Stimulated activated CD4-positive, alpha-beta T cell treated with anti-CD3 and anti-CD28 coated beads, Interleukin-2, amount 100 ng/mL, for 48 hours (primary cell): ENCODE measurements around the gene CUX1.

ENCODE experiments used
- DNase-seq, 2 donors: peaks; one replicate each; pipeline ENCODE4 v3.0.0-alpha.2; 2020

CUX1 gene

GRCh38 chr7:102085218-102085772, 267.9 kb downstream of the CUX1 start:
- DNase-seq: no peak

DNA sequence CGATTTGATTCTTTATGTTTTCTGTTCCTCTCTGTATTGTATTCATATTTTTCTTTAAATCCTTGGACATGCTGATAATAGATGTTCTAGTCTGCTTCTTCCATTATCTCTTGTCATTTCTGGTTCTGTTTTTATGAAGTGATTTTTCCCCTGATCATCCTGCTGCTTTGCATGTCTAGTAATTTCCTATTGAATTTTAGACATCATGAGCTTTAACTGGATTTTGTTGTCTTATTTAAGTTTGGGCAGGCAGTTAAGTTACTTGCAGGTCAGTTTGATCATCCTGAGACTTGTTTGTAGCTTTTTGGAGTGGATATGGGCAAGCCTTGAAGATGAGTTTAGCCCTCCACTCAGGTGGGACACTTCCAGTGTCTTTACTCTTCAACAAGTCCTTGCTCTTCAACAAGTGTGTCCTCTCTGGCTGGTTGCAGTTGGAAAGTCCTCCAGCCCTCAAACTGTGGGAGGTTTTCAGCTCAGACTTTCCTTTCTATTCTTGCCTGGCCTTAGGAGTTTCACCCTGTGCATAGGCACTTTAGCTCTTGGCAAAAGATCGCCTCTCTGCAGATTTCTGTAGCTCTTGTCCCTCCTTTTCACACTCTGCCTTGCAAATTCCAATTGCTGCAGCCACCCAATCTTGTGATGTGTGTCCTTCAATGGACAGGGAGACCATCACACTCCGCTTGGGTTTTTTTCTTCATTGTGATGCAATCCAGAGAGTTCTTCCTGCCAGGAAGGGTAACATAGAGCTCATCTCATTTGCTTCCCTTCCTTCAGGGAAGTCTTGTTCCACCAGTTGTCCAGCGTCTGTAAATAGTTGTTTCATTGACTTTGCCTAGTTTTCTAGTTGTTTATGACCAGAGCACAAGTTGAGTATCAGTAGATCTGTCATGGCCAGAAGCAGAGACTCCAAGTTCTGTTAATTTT, 272.0 kb downstream of the CUX1 start:
- no peak for DNase-seq

GRCh38 chr7:102093599-102094315, 276.3 kb downstream of the CUX1 start:
- no peak for DNase-seq

- no peak for DNase-seq
Observed at GRCh38 chr7:102094316-102094650, 276.9 kb downstream of the CUX1 start.

DNA sequence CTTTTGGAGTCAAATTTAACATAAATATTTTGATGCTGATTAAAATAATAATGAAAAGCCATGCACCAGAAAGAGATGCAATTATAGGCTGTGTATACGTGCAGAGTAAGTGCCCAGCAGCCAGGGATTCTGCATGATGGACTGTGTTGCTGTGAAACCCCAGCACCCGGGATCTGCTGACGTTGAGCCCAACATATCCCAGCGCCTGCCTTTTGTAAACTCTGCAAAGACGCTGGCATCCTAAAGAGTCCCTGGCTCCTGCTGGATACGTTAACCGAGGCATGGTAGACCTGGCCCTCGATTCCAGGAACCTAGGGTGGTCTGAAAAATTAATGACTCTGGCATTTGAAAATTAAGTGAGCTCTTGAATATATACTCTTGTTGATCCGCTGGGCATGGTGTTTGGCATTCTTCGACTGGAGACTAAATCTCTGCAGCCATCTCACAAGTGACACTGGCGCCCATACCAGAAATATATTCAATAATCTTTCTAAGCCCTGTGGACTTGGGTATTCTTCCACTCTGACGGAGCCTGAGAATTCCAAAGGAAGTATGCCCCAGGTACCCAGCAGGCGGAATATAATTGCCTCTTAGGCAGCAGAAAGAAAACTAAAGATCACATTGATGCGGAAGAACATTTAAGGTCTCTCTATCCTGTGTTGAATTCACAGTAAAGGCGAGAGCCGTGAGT, 278.0 kb downstream of the CUX1 start:
- no peak for DNase-seq

GRCh38 chr7:102096012-102096332, 278.5 kb downstream of the CUX1 start:
- no peak for DNase-seq

- no peak for DNase-seq
Observed at GRCh38 chr7:102096706-102097427, 279.4 kb downstream of the CUX1 start.

DNA sequence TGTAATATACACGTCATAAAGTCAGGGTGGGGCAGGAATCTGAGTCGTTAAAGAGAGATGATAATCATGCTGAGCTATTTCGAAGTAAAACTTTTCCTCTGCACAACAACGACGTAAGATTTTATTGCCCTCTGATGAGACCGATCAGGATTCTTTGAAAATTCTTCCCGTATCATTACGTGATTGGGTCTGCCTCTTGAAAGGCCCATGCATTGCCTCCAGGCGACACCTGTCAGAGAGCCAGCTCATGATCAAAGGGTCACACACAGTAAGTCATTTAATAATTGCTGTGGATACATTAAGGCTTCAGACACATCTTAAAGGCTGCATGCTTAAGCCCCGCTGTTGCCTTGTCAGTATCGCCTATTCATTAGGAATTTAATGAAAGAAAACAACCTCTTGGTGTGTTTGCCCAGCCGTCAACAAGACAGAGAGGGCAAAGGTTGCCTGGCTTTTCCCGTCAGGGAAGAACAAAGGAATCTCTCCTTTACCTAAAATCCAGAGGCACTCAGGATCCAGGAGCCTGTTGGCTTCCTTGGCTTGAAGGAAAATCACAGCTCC, 280.3 kb downstream of the CUX1 start:
- no peak for DNase-seq

DNA sequence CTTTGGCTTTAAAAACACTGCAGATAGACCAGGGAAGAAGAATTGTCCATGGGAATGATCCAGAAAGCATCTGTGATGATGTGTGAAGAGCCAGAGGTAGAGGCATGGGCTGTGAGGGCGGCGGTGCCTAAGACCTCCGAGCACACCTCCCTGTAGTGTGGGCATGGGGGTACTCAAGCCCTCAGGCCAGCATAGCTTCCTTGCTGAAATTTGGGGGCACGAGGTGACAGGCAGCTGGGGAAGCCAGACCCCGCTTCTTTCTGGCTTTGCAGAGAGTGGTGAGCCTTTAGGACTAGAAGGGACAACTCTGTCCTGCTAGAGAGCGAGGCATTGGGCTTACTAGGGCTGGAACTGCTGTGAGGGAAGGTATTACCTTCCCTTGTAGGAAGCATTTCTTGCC, 281.6 kb downstream of the CUX1 start:
- DNase-seq: no peak

DNA sequence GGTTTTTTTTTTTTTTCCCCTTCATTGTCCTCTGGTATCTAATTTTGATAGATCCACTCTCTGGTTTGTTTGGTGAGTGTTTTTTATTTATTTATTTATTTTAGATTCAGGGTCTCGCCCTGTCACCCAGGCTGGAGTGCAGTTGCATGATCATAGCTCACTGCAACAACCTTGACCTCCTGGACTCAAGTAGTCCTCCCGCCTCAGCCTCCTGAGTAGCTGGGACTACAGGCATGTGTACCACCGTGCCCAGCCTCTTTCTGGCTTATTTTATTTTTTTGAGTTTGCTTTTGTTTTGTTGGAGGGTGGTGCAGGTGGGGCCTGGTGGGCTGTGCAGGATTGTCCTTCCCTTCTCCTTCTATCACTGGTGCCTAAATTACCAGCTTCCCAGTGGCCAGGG, 282.0 kb downstream of the CUX1 start:
- no peak for DNase-seq

DNA sequence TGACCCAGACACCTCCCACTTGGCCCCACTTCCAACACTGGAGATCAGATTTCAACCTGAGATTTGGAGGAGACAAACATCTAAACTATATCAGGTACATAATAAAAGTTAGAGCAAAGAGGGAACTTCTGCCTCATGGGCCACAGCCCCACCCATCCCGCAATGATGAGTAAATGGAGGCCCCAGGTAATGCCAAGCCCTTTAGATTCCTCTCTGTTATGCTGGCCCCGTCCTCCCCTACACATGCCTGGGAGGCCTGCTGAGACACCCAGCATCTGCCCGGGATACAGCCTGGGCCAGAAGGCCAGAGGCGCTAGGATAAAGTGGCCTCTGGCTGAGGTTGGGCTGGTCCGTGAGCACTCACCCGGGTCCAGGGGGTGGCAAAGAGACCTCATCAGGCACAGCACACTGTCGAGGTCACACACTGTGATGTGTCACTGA, 283.7 kb downstream of the CUX1 start:
- no peak for DNase-seq

DNA sequence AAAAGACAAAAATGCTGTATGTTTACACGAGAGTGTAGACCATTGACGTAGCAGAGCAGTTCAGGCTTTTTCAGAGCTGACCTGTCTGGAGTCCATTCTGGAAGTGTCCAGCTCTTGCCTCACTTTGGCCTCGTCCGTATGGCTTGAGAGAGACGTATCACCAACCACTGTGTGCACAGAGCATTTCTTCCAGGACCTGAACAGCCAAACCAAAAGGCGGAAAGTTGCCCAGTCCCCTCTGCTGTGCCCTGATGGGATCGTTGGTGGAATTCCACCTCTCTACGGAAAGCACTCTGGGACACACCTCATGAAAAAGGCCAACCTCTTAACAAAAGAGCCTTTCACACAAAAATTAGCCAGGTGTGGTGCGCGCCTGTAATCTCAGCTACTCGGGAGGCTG, 284.5 kb downstream of the CUX1 start:
- no peak for DNase-seq

GRCh38 chr7:102103027-102103372, 285.6 kb downstream of the CUX1 start:
- no peak for DNase-seq

DNA sequence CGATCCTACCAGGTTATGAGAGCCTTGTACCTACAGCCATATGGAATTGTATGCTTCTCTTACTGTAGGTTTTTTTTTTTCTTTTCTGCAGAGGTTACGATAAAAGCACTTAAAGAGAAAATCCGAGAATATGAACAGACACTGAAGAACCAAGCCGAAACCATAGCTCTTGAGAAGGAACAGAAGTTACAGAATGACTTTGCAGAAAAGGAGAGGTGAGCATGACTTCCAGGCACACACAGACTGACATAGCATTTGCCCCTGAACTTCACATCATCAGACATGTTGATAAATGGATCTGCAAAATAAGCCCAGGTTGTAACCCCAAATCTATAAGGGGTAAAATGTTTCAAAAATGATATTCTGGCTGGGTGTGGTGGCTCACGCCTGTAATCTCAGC, 286.8 kb downstream of the CUX1 start:
- no peak for DNase-seq

- no peak for DNase-seq
Observed at GRCh38 chr7:102106625-102107024, 289.2 kb downstream of the CUX1 start.

DNA sequence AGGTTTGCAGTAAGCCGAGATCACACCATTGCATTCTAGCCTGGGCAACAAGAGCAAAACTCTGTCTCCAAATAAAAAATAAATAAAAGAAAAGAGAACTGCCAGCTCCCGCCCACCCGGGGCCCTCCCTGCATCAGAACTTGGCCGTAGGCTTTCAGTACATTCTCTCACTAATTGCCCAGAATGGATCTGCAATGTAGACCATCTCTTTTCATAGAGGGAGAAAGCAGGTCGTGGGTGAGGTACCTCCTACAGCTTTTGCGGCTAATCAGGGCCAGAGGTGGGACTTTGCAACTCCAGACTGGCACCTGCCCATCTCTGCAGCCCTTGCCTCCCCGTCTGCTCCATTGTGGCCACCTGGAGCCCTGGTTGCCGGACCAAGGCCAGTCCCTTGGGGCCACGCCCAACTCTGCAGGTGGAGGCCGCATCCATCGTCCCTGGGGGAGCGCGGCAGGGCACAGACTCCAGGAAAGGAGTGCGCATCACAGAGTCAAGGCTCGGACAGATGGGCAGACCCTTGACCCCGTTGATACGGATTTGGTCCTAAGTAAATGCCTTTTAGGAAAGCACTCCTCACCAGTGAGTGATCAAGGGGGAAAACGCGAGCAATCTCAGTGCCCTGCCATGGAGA, 290.2 kb downstream of the CUX1 start:
- no peak for DNase-seq

DNA sequence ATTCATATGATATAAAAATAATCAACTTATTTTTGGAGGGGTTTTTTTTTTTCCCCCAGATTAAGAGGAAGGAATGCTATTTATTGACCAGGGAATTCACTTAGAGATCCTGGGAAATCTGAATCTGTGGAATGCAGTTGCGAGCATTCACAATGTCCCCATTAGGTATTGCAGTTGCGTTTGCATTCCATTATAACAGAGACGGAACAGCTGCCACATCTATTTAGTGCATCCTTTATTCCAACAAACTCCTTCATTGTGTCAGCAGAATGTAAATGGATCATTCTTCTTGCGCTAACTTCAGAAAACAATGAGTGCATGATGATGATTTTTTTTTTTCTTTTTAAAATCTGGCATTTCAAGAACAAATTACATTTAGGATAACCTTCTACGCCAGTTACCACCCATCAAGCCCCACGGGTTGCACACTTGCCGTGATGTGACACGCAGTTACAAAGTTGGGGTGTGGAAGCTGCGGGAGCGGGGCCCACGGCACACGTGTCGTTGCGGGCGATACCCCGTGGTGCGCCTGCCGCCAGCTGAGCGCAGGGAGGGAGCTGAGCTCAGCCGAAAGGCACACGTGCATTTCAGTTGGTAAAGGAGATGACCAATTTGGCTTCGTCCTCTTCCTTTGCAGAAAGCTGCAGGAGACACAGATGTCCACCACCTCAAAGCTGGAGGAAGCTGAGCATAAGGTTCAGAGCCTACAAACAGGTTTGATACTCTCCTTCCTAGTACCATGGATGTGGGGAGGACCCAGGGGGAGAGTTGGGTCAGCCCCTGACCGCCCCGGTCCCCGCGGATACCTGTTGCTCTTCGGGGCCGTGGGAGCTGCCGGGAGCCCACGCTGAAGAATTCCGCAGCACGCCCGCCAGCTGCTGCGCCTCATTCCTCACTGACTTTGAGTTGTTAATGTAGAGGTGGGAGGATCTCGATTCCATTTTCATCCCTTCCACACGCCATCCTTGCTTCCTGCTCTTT, 293.9 kb downstream of the CUX1 start:
- no peak for DNase-seq

GRCh38 chr7:102115181-102115580, 297.8 kb downstream of the CUX1 start:
- DNase-seq: no peak

DNA sequence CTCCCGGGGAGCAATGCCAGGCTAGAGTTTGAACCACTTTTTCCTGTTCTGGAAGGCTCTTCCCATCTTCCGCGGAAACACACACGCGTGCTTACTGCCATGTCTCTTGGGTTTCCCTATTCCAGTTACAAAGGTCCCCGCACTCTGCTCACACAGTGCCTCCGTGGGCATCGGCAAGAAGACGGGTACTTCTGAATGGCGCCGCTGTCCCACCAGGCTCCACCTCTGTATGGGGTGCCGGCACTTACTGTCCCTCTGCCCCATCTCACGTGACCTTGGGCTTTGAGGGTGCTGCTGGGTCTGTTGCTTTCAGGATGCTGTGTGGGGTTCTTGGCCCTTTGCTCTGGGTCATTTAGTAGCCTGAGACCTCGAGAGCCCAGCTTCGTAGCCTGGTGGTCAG, 298.5 kb downstream of the CUX1 start:
- DNase-seq: no peak

DNA sequence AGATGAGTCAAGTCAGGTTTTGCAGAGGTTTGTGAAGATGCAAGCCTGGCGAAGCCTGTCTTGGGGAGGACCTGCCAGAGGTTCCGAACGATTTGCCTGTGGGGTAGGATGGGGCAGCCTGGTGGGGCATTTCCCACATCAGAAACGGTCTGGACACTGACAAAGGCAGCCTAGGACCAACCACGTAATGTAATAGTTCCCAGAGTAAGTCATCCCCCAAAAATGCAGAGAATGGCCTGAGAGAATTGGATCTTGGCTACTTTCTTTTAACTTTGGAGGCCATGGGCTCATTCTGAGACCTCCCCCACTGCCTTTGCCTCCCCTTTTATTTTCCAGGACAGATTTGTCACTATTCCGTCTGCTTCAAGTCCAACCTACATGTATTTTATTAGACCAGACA, 300.3 kb downstream of the CUX1 start:
- no peak for DNase-seq

- DNase-seq: no peak
Observed at GRCh38 chr7:102119213-102119651, 301.8 kb downstream of the CUX1 start.
